Ovary (tissue), 9 donors: Measurements from ENCODE around the gene LAMC3. TPM values are rescaled to one million over a fixed set of nuclear protein-coding genes. Genes with fewer than 3 reads are reported as not detected.

Experiments used
- DNase-seq, 5 donors: peaks; one replicate each; pipeline ENCODE4 v3.0.0-alpha.2; 2019 to 2020
- H3K27ac ChIP-seq, 2 donors: fragments of 200-600 bp; one replicate each; pipeline versions ENCODE4 v1.5.1 to v1.8.0; 2019 to 2022
- H3K27me3 ChIP-seq: fragments of 200-600 bp; one replicate; pipeline ENCODE4 v1.8.0; 2022
- H3K36me3 ChIP-seq: fragments of 200-600 bp; sonication (generic); one replicate; pipeline ENCODE4 v1.5.1; 2019
- H3K4me1 ChIP-seq: one replicate; pipeline ENCODE4 v1.8.1; 2013; ENCODE audit warnings: mild to moderate bottlenecking, moderate library complexity; ENCODE audit not compliant: insufficient read depth
- H3K4me3 ChIP-seq: fragments of 200-600 bp; sonication (generic); one replicate; pipeline ENCODE4 v1.5.1; 2017
- H3K9me3 ChIP-seq, 2 donors: fragments of 200-600 bp in 1 of 2; sonication (generic) in 1 of 2; one replicate each; pipeline versions ENCODE4 v1.5.1 to v1.8.1; 2013 to 2019; ENCODE audit warnings: mild to moderate bottlenecking in 1 of 2, moderate library complexity in 1 of 2
- EP300 ChIP-seq: sonication (generic); formaldehyde crosslinking; IDR thresholded peaks from one replicate; pipeline ENCODE4 v1.6.1; 2017; ENCODE audit warnings: antibody characterized with exemption
- POLR2A ChIP-seq: fragments of 450-650 bp; IDR thresholded peaks from one replicate; pipeline ENCODE4 v1.6.1; 2017; ENCODE audit warnings: antibody characterized with exemption, mild to moderate bottlenecking, moderate library complexity
- WGBS, 3 donors: extraction: QIAGEN DNeasy Blood & Tissue Kit in 1 of 3; methylation state at CpG; one replicate each; pipeline versions ENCODE4 v1.1.5 to v1.1.7; 2013 to 2017; 5-methylcytosine and 5-hydroxymethylcytosine counted together
- intact Hi-C, 4 donors: fragments of 100-400 bp; cut with DNase I; formaldehyde crosslinking; loops; one replicate each; pipeline versions ENCODE4 v1.11.0 to v1.15.1; 2022 to 2023
- polyA plus RNA-seq, 2 donors: library from polyadenylated mRNA; stranded (reverse); fragments of 200-250 nt in 1 of 2; fragments of 350-450 nt in 1 of 2; fragmentation: Illumina TruSeq in 1 of 2; extraction: RNeasy Lipid Tissue Mini Kit (QIAGEN cat#74804) in 1 of 2; gene quantifications; one replicate each; pipeline ENCODE4 v1.2.3, GENCODE V29; 2013 to 2014
- total RNA-seq, 7 donors: library from RNA; depleted of rRNA in 2 of 7; stranded (reverse); fragments of >200 nt in 2 of 7; fragmentation: NEBNext Ultra II Directional in 3 of 7; extraction: Animal tissue kit (Norgen Biotek cat#: 25700) in 3 of 7; gene quantifications; one replicate each; pipeline versions ENCODE4 v1.1.0 to v1.2.4, GENCODE V29; 2016 to 2023
- TF ChIP-seq, protein P1 (sequence below), 3 donors: fragments of 450-650 bp in 2 of 3; fragments of 200-600 bp in 1 of 3; IDR thresholded peaks; one replicate each; pipeline versions ENCODE4 v1.5.1 to v1.8.0; 2016 to 2022; ENCODE audit warnings: antibody characterized with exemption in 3 of 3, mild to moderate bottlenecking in 1 of 3
- donor health status: DM: no; HTN: no; CAD: no; lungs with moderate emphysema.
- donor health status: DM: no; HTN: no; CAD: no.
- donor health status: Bipolar disorder and iron deficiency.
- donor health status: DM: yes; HTN: yes; CAD: no.
- donor health status: DM: no; HTN: no; CAD: no.
- donor health status: DM: yes; HTN: yes; CAD: no.

LAMC3 gene
- total and polyA plus RNA-seq, 9 donors = 0.48 to 5.7 (median 1.8) TPM

DNA sequence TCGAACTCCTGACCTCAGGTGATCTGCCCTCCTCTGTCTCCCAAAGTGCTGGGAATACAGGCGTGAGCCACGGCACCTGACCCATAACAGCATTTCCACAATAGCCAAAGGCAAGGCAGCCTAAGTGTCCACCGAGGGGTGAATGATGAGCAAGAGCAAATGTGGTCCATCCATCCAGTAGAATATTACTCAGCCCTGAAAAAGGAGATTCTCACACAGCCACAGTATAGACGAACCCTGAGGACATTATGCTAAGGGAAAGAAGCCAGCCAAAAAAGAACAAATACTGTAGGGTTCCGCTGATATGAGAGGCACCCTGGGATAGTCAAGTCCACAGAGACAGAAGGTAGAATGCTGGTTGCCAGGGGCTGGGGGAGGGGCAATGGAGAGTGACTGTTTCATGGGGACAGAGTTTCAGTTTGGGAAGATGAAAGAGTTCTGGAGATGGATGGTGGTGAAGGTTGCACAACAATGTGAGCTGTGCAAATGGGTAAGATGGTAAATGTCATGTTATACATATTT is 7.0 kb downstream of the LAMC3 start:
- intact Hi-C loops = loop anchor here in 1 of 4 donors (5.0 kb wide), 1 partner anchor 104 kb away; no protein-coding TSS in a partner anchor
- no peak overlapping the region for H3K27ac ChIP-seq

DNA sequence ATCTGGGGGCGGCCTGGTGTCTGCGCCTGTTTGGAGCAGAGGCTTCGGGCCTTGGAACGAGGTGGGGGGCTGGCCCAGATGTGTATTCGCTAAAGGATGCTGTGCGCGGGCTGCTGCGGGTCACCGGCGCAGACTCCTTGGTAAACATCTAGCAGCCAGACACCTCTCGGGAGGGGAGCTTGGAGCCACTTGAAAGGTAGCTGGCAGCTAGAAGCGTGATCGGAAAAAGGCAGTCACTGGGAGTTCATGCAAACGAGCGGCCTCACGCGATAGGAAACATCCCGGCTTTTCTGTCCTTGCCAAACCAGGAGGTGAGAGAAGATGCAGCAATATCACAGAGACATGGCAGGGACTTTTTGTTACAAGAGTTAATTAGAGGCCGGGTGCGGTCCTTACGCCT is 8.1 kb downstream of the LAMC3 start:
- 59 to 78% (median 69%) methylated on average over 21 of the region's 21 CpGs for WGBS, 3 donors
- no peaks in the 10 kb centered on the region for H3K27me3 ChIP-seq
- H3K4me1 ChIP-seq = peaks cover 3% of the 10 kb centered on the region
- no peaks in the 10 kb centered on the region for H3K9me3 ChIP-seq
- H3K4me3 ChIP-seq = no peak overlapping the region
- TF ChIP-seq, protein P1, sequence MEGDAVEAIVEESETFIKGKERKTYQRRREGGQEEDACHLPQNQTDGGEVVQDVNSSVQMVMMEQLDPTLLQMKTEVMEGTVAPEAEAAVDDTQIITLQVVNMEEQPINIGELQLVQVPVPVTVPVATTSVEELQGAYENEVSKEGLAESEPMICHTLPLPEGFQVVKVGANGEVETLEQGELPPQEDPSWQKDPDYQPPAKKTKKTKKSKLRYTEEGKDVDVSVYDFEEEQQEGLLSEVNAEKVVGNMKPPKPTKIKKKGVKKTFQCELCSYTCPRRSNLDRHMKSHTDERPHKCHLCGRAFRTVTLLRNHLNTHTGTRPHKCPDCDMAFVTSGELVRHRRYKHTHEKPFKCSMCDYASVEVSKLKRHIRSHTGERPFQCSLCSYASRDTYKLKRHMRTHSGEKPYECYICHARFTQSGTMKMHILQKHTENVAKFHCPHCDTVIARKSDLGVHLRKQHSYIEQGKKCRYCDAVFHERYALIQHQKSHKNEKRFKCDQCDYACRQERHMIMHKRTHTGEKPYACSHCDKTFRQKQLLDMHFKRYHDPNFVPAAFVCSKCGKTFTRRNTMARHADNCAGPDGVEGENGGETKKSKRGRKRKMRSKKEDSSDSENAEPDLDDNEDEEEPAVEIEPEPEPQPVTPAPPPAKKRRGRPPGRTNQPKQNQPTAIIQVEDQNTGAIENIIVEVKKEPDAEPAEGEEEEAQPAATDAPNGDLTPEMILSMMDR (IDR thresholded peaks at IDR 0.05) = no peak
- no peak for TF ChIP-seq EP300
- no peak for TF ChIP-seq POLR2A
- no peaks in the 10 kb centered on the region for H3K36me3 ChIP-seq
- DNase-seq = no peak
- H3K27ac ChIP-seq = no peak overlapping the region
- intact Hi-C loops = loop anchor here in 1 of 4 donors (5.0 kb wide), 1 partner anchor 105 kb away; no protein-coding TSS in a partner anchor

More for the DNA sequence above, 7.0 kb downstream of the LAMC3 start:
- peaks cover 3% of the 10 kb centered on the region for H3K4me1 ChIP-seq
- no peaks in the 10 kb centered on the region for H3K36me3 ChIP-seq
- H3K4me3 ChIP-seq = no peak overlapping the region
- no peaks in the 10 kb centered on the region for H3K27me3 ChIP-seq
- 94 to 97% (median 95%) methylated on average over 6 of the region's 6 CpGs for WGBS, 3 donors
- TF ChIP-seq POLR2A = no peak
- TF ChIP-seq EP300 = no peak
- TF ChIP-seq, protein P1 (IDR thresholded peaks at IDR 0.05) = no peak
- H3K9me3 ChIP-seq = no peaks in the 10 kb centered on the region
- no peak for DNase-seq

DNA sequence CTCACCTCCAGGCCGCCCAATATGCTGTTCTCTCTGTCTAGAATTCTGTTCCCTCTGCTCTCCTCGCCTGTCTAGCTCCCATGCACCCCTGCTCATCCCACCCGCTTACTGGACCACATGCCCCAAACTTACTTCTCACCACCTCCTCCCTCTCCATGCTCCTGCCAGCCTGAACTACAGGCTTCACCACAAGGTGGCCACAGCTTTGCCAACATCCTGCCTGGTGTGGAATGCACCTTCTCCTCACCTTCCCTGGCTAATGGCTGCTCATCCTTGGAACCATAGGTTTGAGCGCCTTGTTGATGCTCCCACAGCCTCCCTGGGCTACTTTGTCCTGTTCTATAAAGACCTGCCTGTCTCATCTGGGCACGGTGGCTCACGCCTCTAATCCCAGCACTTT is 9.6 kb downstream of the LAMC3 start:
- no peaks in the 10 kb centered on the region for H3K27me3 ChIP-seq
- H3K9me3 ChIP-seq = no peaks in the 10 kb centered on the region
- no peaks in the 10 kb centered on the region for H3K36me3 ChIP-seq
- no peak overlapping the region for H3K27ac ChIP-seq
- H3K4me1 ChIP-seq = peaks cover 3% of the 10 kb centered on the region
- intact Hi-C loops = loop anchor here in 1 of 4 donors (5.0 kb wide), 1 partner anchor 106 kb away; no protein-coding TSS in a partner anchor
- no peak for DNase-seq
- TF ChIP-seq EP300 = no peak
- TF ChIP-seq POLR2A = no peak
- TF ChIP-seq, protein P1 (IDR thresholded peaks at IDR 0.05) = no peak
- no peak overlapping the region for H3K4me3 ChIP-seq
- 90 to 93% (median 93%) methylated on average over 6 of the region's 6 CpGs for WGBS, 3 donors

DNA sequence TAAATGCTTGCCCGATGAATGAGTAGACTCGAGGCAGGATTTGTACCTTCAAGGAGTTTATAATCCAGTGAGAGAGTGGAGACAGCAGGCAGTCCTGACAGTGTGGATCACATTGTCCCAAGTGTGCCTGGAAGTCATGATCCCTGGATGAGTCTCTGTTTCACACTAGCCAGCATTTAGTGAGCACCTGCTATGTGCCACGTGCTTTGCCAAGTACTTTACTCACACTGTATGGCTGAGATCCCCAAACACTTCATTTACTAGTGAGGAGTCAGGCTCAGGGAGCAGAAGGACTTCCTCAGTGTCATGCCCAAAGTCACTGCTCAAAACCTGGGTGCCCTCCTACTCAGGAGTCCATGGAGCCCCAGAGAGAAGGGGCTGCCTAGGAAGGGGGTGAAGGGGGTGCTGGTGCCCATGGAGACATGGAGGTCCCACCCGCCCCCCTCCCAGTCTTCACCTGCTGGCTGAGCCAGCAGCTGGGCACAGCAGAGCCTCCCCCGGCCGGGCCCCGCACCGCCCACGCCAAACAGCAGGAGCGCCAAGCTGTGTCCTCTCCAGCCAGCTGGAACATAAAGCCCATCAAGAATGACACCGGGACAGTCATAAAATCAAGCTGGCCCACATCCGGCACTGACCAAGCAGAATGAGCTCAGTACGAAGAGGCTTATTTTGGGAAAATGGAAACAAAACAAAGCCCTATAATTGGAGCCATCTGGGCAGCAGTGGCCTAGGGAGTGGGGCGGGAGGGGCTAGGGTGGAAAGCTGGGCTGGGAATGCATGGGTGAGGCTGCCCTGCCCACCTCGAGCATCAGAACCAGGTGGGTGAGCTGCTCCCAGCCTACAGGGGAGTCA is 10.6 kb downstream of the LAMC3 start:
- H3K27me3 ChIP-seq = no peaks in the 10 kb centered on the region
- H3K36me3 ChIP-seq = no peaks in the 10 kb centered on the region
- intact Hi-C loops = loop anchor here in 1 of 4 donors (5.0 kb wide), 1 partner anchor 107 kb away; no protein-coding TSS in a partner anchor
- no peak for DNase-seq
- WGBS, 3 donors = 24 to 34% (median 33%) methylated on average over 9 to 15 of the region's 15 CpGs
- no peak overlapping the region for H3K4me3 ChIP-seq
- TF ChIP-seq EP300 = no peak
- no peak for TF ChIP-seq POLR2A
- TF ChIP-seq, protein P1 (IDR thresholded peaks at IDR 0.05) = no peak
- no peaks in the 10 kb centered on the region for H3K9me3 ChIP-seq
- H3K4me1 ChIP-seq = no peaks in the 10 kb centered on the region
- H3K27ac ChIP-seq = no peak overlapping the region
